ENCODE measurements around the gene A2M.

- no peak for TF ChIP-seq CTCF (conservative IDR thresholded peaks at IDR 0.05; ENCODE audit: low read depth, low read length)
- no peak for TF ChIP-seq EZH2phosphoT487 (IDR thresholded peaks at IDR 0.05; ENCODE audit: borderline replicate concordance, low read length)
- TF ChIP-seq EZH2 (IDR thresholded peaks at IDR 0.05; ENCODE audit: low read length, unreplicated experiment) = no peak
Measured at GRCh38 chr12:9135903-9136310, 20.2 kb upstream of the A2M start.

Measured in PC-3 (cell line).